KBM-7 (cell line): ENCODE measurements around the gene NAA80.
"Not testable (repeated sequence)": the region's sequence is repeated elsewhere in the genome, so short reads cannot be mapped to it uniquely, and the experiment has no call there.

Source experiments
- DNase-seq: peaks from one replicate; pipeline ENCODE4 v3.0.0-alpha.2; 2015
- in situ Hi-C: fragments of 300-500 bp; cut with MboI; formaldehyde crosslinking; loops from 2 replicates; pipeline ENCODE4 v1.14.3; 2020; ENCODE audit warnings: low sequenced_read_pairs, low pct_unique_long_range_greater_than_20kb, mixed read lengths

The NAA80 gene

GRCh38 chr3:50318163-50318562, 19.0 kb upstream of the NAA80 start:
- DNase-seq, result no peak
- in situ Hi-C loops, result no loop called here

DNA sequence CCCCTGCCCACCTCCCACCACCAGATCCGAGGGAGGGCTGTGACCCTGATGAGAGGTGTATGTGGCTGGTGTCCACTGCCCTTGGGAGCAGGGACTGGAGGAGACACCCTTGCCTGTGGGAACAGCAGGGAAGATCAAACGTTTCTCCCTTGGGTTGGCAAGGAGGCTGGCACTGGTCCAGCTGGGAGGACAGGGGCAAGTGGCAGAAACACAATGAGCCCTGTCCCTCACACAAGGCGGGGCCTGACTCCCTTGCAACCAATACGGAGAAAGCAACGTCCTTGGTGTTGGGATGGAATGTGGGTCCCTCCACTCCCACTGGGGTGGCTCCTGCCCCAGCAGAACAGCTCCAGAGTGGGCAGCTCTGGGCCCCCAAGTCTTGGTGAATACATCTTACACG, 18.1 kb upstream of the NAA80 start:
- in situ Hi-C loops, result no loop called here

DNA sequence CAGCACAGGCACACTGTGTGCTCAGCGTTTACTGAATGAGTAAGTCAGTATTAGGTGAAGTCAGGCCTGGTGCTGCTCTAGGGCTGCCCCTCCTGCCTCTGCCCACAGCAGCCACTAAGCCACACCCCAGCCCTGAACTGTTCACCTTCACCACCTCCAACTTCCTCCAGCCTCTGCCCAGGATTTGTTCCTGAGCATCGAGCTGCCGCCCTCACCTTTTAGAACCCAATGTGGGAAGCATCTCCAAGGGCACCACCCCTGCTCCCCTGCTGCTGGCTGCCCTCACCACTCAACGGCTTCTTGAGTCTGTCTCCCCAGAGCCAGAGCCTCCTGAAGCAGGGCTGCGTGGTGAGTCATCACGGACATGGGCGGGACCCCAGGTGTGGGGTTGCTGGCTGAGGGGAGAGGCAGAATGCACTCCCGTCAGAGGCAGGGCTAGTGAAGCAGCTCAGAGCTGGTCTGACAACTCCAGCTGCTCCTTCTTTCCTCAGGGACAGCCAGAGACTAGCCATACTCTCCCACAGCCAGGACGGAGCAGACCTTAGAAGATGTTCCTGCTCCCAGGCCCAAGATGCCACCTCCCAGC, 17.5 kb upstream of the NAA80 start:
- in situ Hi-C loops, result no loop called here
- DNase-seq, result no peak

More for the DNA sequence above, 18.1 kb upstream of the NAA80 start:
- DNase-seq, result no peak

GRCh38 chr3:50314816-50315215, 15.6 kb upstream of the NAA80 start:
- DNase-seq, result no peak
- in situ Hi-C loops, result no loop called here

DNA sequence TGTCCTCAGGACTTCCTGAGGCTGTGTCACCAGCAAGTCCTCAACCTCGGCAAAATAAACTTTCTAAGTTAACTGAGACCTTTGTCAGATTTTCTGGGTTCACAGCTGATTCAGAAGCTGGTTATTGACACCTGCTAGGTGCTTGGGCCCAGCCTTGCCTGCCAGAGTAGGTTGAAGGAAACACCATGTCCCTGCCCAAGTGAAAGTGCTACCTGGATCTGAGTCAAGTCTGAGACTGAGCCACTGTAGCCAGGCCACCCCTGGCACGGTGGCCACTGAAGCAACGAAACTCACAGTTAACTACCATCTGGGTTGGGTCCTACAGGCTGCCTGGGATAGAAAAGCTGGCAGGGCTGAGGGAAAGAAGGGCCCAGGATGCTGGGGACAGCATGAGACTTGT, 15.1 kb upstream of the NAA80 start:
- in situ Hi-C loops, result no loop called here
- DNase-seq, result no peak

- DNase-seq, in situ Hi-C loops: not testable (repeated sequence)
These were observed 12.8 kb upstream of the NAA80 start for GRCh38 chr3:50312041-50312440.

DNA sequence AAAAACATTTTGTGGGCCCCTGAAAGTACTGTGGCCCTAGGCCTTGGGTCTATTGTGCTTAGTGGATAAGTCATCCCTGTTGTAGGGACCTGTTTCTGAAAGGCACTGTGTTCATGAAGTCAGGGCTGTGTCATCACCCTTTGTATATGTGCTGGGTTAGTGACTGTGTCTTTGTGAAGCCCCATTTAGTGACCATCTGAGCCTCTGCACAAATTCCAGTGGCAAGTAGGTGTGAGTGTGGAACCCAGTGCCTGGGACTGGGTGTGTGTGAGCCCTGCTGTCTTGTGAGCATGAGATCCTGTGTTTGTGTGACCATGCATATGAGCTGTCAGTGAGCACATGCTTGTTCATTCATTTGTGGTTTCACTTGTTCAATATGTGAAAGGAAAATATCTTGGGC, 5.4 kb upstream of the NAA80 start:
- no peak for DNase-seq
- in situ Hi-C loops, result no loop called here

DNA sequence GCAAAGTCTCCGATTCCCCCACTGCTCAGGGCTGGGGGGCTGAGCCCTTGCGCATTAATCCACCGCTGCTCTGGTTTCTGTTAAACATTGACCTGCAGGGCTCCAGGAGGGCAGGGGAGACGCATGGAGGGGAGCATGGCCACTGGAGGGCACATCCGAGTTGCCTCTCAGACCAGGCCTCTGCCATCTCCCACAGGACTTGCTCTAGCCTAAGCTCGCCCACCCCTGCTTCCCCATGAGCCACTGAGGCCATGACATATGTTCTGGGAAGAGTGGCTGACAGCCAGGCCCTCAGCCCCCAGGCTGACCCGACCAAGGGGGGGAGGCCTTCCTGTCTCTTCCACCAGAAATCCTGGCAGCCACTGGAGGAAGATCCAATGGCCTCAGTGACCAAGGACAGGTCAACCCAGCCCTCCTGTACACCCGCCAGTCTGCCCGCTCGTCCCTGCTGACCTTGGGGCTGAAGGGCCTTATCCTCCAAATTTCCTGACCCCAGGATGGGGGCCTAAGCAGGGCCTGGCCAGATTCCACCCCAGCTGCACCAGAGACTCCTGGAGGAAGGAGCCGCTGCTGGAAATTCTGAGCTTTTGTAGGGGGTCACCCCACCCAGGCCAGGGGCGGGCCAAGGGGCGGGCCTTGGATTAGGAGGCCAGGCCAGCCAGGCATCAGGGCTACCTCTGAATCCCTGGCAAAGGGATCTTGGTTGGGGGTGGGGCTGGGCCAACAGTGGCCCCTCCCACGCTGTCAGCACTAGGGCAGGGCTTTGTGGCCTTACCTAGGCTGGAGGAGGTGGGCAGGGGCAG, 4.0 kb upstream of the NAA80 start, which contains the start of gene HYAL1:
Gene HYAL1, minus strand, starts transcription at position 562 of the 803 bp plus-strand sequence. CDS start 618 bp downstream, outside the sequence.
- in situ Hi-C loops, result no loop called here
- DNase-seq, result no peak

DNA sequence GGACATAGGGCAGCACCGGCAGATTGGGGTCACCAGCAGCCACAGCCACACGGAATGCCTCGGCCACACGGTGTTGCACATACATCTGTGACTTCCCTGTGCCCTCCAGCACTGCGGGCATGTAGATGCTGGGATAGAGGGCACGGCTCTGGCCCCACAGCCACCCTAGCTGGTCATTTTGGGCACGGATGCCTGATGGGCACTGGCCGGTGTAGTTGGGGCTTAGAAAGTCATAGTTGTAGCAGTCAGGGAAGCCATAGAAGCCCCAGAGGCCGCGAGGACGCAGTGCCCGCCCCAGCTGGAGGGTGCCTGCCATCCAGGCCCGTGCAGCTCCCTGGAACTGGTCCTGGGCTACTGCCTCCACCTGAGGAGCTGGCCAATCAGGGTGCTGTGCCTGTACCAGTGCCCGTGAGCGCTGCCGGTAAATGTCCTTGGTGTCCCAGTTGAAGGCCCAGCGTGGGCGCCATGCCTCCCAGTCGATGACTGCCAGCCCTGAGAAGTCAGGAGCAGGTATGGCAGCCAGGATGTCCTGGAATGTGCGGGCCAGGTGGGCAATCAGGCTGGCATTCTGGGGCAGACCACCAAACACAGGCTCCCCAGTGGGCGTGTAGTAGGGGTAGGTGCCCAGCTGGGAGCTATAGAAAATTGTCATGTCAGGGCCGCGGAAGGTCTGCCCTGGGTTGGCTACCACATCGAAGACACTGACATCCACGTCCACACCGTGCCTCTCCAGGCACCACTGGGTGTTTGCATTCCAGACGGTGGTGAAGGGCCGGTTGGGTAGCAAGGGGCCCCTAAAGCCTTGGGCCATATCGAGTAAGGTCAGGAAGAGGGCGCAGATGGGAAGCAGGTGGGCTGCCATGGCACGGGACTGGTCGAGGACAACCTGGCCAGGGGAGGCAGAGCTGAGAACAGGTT, 3.1 kb upstream of the NAA80 start:
- DNase-seq, result no peak
- in situ Hi-C loops, result no loop called here

- in situ Hi-C loops, result no loop called here
- no peak for DNase-seq
These were observed 1.6 kb upstream of the NAA80 start for GRCh38 chr3:50300681-50301254.

DNA sequence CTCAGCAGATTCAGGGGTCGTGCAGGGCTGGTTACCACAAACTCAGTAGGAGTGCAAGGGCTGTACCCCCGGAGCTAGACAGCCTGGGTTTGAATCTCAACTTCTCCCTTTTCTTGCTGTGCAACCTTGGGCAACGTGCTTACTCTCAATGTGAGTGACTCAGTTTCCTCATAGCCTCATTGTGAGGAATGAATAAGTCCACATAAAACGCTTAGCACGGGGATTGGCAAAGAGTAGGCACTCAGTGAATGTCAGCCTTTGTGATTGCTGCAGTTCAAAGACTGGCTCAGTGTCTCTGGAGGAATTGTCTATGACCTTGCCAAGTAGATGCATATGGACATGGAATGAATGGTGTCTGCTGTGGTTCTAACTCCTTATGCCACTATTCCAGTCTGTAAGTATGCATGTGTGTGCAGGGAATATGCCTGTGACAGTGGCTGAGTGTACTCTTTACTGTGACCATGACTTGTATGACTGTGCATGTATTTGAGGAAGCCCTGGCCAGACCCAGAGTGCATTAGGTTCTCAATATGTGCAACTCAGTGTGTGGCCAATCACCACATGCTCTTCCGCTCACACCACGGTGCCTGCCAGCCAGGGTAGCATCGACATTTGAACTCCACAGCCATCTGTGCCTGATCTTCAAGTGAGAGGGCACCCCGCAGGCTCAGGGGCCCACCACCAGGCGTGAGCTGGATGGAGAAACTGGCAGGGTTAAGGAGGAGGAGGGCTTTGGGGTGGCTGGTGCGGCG, 900 bp upstream of the NAA80 start:
- peak; percentile 52 for DNase-seq
- in situ Hi-C loops, result no loop called here

- DNase-seq, result no peak
- in situ Hi-C loops, result no loop called here
These were observed 378 bp upstream of the NAA80 start for GRCh38 chr3:50299638-50299928.

DNA sequence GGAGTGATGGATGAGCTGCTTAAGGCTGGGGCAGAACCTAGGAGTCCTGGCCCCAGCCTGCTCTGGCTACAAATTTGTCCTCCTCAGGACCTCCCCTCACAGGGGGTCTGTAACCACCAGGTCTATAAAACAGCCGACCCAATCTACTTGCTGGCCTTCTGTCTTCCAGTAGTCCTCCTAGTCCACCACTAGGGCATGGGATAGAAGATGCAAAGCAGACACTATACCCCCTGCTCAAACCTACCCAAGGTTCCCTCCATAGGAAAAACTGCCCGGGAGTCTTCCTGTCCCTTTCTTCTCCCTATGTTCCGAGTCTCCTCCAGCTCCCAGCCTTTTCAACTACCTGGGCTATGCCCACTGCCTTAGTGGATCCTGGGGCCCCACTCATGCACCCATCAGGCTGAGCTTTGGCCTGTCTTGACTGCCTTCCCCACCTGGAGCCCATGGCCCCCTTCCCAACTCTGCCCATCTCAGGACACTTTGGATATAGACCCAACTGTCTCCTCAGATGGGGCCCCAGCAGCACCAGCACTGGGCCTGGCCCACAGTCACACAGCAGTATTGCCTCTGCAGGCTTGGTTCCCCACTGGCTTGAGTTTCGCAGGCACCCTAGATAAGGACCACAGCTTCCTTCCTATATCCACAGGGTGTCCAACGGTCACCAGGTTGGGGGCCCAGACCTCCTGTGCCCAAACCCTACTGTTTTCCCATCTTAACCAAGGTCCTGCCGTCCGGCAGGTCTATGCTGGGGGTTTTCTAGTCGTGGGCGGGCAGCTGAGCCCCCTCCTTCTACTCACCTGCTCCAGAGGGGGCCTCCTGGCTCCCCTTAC, 1.1 kb downstream of the NAA80 start:
- no peak for DNase-seq
- in situ Hi-C loops, result no loop called here

DNA sequence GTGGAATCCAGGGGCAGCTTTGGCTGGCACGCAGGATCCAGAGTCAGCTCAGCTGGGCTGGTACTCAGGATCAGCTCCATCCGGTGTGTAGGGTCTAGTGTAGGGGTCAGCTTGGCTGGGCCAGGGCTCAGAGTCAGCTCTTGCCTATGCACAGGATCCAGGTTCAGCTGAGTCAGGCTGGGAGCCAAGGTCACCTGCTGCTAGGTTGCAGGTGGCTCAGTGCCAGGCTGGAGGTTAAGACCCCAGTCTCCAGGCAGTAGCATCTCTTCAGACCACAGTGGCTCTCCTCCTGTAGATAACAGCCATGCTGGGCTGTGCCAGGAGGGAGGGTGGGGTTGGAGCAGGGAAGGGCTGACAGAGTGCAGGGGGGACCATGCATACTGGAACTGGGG, 1.8 kb downstream of the NAA80 start:
- DNase-seq, result no peak
- in situ Hi-C loops, result no loop called here

- in situ Hi-C loops, result no loop called here
- DNase-seq, result no peak
These were observed 2.4 kb downstream of the NAA80 start for GRCh38 chr3:50296721-50297383.

GRCh38 chr3:50295553-50296431, 3.4 kb downstream of the NAA80 start:
- in situ Hi-C loops, result no loop called here
- DNase-seq, result no peak
